Type B pancreatic cell (in vitro differentiated cells): ENCODE measurements around the gene ZCCHC9. TPM values are rescaled to one million over a fixed set of nuclear protein-coding genes. Genes with fewer than 3 reads are reported as not detected.

Experiments used
- DNase-seq: peaks from one replicate; pipeline ENCODE4 v3.0.0; 2021; ENCODE audit warnings: mixed read lengths; ENCODE audit not compliant: unreplicated experiment; ENCODE audit errors: extremely low spot score
- H3K27ac Mint-ChIP-seq: 2 replicates; pipeline ENCODE4 v1.8.0; 2021; ENCODE audit warnings: mild to moderate bottlenecking, mixed read lengths
- H3K27me3 Mint-ChIP-seq: 2 replicates; pipeline ENCODE4 v1.8.0; 2021; ENCODE audit warnings: mixed read lengths
- H3K36me3 Mint-ChIP-seq: 2 replicates; pipeline ENCODE4 v1.8.0; 2021; ENCODE audit warnings: mixed read lengths
- H3K4me1 Mint-ChIP-seq: one replicate; pipeline ENCODE4 v1.8.0; 2021; ENCODE audit warnings: mixed read lengths; ENCODE audit not compliant: unreplicated experiment
- H3K4me3 Mint-ChIP-seq: 2 replicates; pipeline ENCODE4 v1.8.0; 2021; ENCODE audit warnings: mild to moderate bottlenecking, mixed read lengths
- H3K9me3 Mint-ChIP-seq: 2 replicates; pipeline ENCODE4 v1.8.0; 2021; ENCODE audit warnings: mixed read lengths
- CTCF ChIP-seq: fragments of 200-600 bp; sonication (generic); conservative IDR thresholded peaks from 2 replicates; pipeline ENCODE4 v1.5.0; 2021; ENCODE audit warnings: antibody characterized with exemption, mild to moderate bottlenecking
- total RNA-seq: library from RNA; stranded (reverse); gene quantifications from 2 replicates; pipeline ENCODE4 v1.2.1, GENCODE V29; 2021; ENCODE audit warnings: low replicate concordance

Gene ZCCHC9
- total RNA-seq, 1 donor from 2014 or later, result 37.5 TPM

GRCh38 chr5:81316571-81316970 lies 15.2 kb downstream of the ZCCHC9 start:
- no peaks in the 10 kb centered on the region for H3K27me3 Mint-ChIP-seq
- no peak overlapping the region for H3K27ac Mint-ChIP-seq
- no peaks in the 10 kb centered on the region for H3K4me1 Mint-ChIP-seq
- peaks cover 9% of the 10 kb centered on the region for H3K36me3 Mint-ChIP-seq
- H3K4me3 Mint-ChIP-seq, result no peak overlapping the region
- no peak for TF ChIP-seq CTCF
- H3K9me3 Mint-ChIP-seq, result no peaks in the 10 kb centered on the region
- no peak for DNase-seq

- H3K4me3 Mint-ChIP-seq, result no peak overlapping the region
- no peaks in the 10 kb centered on the region for H3K4me1 Mint-ChIP-seq
- no peaks in the 10 kb centered on the region for H3K27me3 Mint-ChIP-seq
- H3K9me3 Mint-ChIP-seq, result no peaks in the 10 kb centered on the region
- no peak overlapping the region for H3K27ac Mint-ChIP-seq
- H3K36me3 Mint-ChIP-seq, result peaks cover 2% of the 10 kb centered on the region
- no peak for TF ChIP-seq CTCF
- no peak for DNase-seq
These were observed 16.1 kb downstream of the ZCCHC9 start for GRCh38 chr5:81317536-81317935.

- H3K27me3 Mint-ChIP-seq, result no peaks in the 10 kb centered on the region
- H3K27ac Mint-ChIP-seq, result no peak overlapping the region
- no peak for DNase-seq
- no peak for TF ChIP-seq CTCF
- no peaks in the 10 kb centered on the region for H3K9me3 Mint-ChIP-seq
- no peaks in the 10 kb centered on the region for H3K36me3 Mint-ChIP-seq
- no peaks in the 10 kb centered on the region for H3K4me1 Mint-ChIP-seq
- no peak overlapping the region for H3K4me3 Mint-ChIP-seq
These were observed 25.2 kb downstream of the ZCCHC9 start for GRCh38 chr5:81326554-81326953.

GRCh38 chr5:81334304-81335061 lies 33.1 kb downstream of the ZCCHC9 start:
- H3K27me3 Mint-ChIP-seq, result no peaks in the 10 kb centered on the region
- no peaks in the 10 kb centered on the region for H3K4me1 Mint-ChIP-seq
- H3K4me3 Mint-ChIP-seq, result no peak overlapping the region
- DNase-seq, result no peak
- no peaks in the 10 kb centered on the region for H3K9me3 Mint-ChIP-seq
- H3K27ac Mint-ChIP-seq, result no peak overlapping the region
- no peaks in the 10 kb centered on the region for H3K36me3 Mint-ChIP-seq
- TF ChIP-seq CTCF, result no peak

- H3K27me3 Mint-ChIP-seq, result no peaks in the 10 kb centered on the region
- H3K27ac Mint-ChIP-seq, result no peak overlapping the region
- TF ChIP-seq CTCF, result no peak
- no peaks in the 10 kb centered on the region for H3K36me3 Mint-ChIP-seq
- H3K4me3 Mint-ChIP-seq, result no peak overlapping the region
- DNase-seq, result no peak
- no peaks in the 10 kb centered on the region for H3K4me1 Mint-ChIP-seq
- no peaks in the 10 kb centered on the region for H3K9me3 Mint-ChIP-seq
These were observed 34.6 kb downstream of the ZCCHC9 start for GRCh38 chr5:81335946-81336345.
